ENCODE measurements around the gene PDE6G.
"Not testable (repeated sequence)": the region's sequence is repeated elsewhere in the genome, so short reads cannot be mapped to it uniquely, and the experiment has no call there.

The PDE6G gene

GRCh38 chr17:81638683-81639082 lies 17.7 kb downstream of the PDE6G start:
- no peak for DNase-seq
- no peaks in the 10 kb centered on the region for H3K27me3 Mint-ChIP-seq
- H3K9me3 Mint-ChIP-seq, result no peaks in the 10 kb centered on the region
- H3K27ac Mint-ChIP-seq, result peak overlapping the region; percentile 31
- peaks cover 20% of the 10 kb centered on the region for H3K36me3 Mint-ChIP-seq (ENCODE audit: low read depth)
- peaks cover 22% of the 10 kb centered on the region for H3K4me1 Mint-ChIP-seq (ENCODE audit: low read depth)
- H3K4me3 Mint-ChIP-seq, result no peak overlapping the region

GRCh38 chr17:81636505-81637288 lies 19.6 kb downstream of the PDE6G start, which contains the start of the genes NPLOC4 and TSPAN10:
Gene NPLOC4 (minus strand): TSS chr17:81637112. CDS start chr17:81636930, 182 bp downstream.
Gene TSPAN10 (plus strand): TSS chr17:81637196. CDS start chr17:81642413, 5,217 bp downstream.
- Mint-ChIP-seq H3K27me3 (no peaks in the 10 kb centered on the region), H3K4me1 (ENCODE audit: low read depth) (peaks cover 30% of the 10 kb centered on the region), H3K36me3 (ENCODE audit: low read depth) (peaks cover 33% of the 10 kb centered on the region), H3K9me3 (no peaks in the 10 kb centered on the region), H3K27ac (peak within 1 kb of the TSS; percentile 96), H3K4me3 (peak within 1 kb of the TSS; percentile 98)
- DNase-seq, result peak; percentile 94

GRCh38 chr17:81635973-81636504 lies 20.3 kb downstream of the PDE6G start:
- Mint-ChIP-seq H3K36me3 (ENCODE audit: low read depth) (peaks cover 38% of the 10 kb centered on the region), H3K9me3 (no peaks in the 10 kb centered on the region), H3K27ac (peak overlapping the region; percentile 96), H3K4me1 (ENCODE audit: low read depth) (peaks cover 34% of the 10 kb centered on the region), H3K4me3 (peak overlapping the region; percentile 98), H3K27me3 (no peaks in the 10 kb centered on the region)
- DNase-seq, result no peak

GRCh38 chr17:81635431-81635830 lies 20.9 kb downstream of the PDE6G start:
- peaks cover 39% of the 10 kb centered on the region for H3K36me3 Mint-ChIP-seq (ENCODE audit: low read depth)
- H3K9me3 Mint-ChIP-seq, result no peaks in the 10 kb centered on the region
- H3K27me3 Mint-ChIP-seq, result no peaks in the 10 kb centered on the region
- H3K27ac Mint-ChIP-seq, result peak overlapping the region; percentile 96
- H3K4me1 Mint-ChIP-seq (ENCODE audit: low read depth), result peaks cover 34% of the 10 kb centered on the region
- peak overlapping the region; percentile 98 for H3K4me3 Mint-ChIP-seq
- DNase-seq, result no peak

DNA sequence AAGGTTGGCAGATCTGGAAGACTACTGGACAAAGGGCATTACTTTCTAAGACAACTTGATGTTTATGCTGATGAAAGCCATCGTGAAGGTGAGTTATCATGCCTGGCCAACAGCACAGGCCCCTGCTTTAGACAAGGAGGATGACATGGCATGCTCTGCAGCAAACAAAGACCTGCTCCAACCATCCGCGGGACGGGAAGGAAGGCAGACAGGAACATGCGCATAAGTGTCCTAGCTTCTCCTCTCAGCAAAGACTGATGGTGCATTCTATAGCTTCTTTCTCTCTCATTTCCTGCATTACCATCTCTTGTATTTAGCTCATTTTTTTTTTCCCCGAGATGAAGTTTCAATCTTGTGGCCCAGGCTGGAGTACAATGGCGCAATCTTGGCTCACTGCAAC lies 24.9 kb downstream of the PDE6G start:
- DNase-seq, result no peak
- peaks cover 27% of the 10 kb centered on the region for H3K4me1 Mint-ChIP-seq (ENCODE audit: low read depth)
- peaks cover 77% of the 10 kb centered on the region for H3K36me3 Mint-ChIP-seq (ENCODE audit: low read depth)
- H3K4me3 Mint-ChIP-seq, result no peak overlapping the region
- no peaks in the 10 kb centered on the region for H3K9me3 Mint-ChIP-seq
- no peaks in the 10 kb centered on the region for H3K27me3 Mint-ChIP-seq
- peak overlapping the region; percentile 66 for H3K27ac Mint-ChIP-seq

DNA sequence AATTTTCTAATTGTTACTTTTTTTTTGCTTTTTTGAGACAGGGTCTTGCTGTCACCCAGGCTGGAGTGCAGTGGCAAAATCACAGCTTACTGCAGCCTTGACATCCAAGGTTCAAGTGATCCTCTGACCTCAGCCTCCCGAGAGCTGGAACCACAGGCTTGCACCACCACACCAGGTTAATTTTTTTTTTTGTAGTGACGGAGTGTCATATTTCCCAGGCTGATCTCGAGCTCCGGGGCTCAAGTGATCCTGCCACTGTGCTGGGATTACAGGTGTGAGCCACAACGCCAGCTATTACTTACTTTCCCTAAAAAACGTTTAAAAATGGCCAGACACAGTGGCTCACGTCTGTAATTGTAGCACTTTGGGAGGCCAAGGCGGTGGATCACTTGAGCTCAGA lies 26.1 kb downstream of the PDE6G start:
- no peak for DNase-seq
- peaks cover 20% of the 10 kb centered on the region for H3K4me1 Mint-ChIP-seq (ENCODE audit: low read depth)
- peaks cover 79% of the 10 kb centered on the region for H3K36me3 Mint-ChIP-seq (ENCODE audit: low read depth)
- no peaks in the 10 kb centered on the region for H3K9me3 Mint-ChIP-seq
- H3K27ac Mint-ChIP-seq, result no peak overlapping the region
- H3K4me3 Mint-ChIP-seq, result no peak overlapping the region
- H3K27me3 Mint-ChIP-seq, result no peaks in the 10 kb centered on the region

- DNase-seq, result no peak
- H3K27me3 Mint-ChIP-seq, result no peaks in the 10 kb centered on the region
- no peak overlapping the region for H3K27ac Mint-ChIP-seq
- no peaks in the 10 kb centered on the region for H3K9me3 Mint-ChIP-seq
- H3K4me3 Mint-ChIP-seq, result no peak overlapping the region
- peaks cover 86% of the 10 kb centered on the region for H3K36me3 Mint-ChIP-seq (ENCODE audit: low read depth)
- H3K4me1 Mint-ChIP-seq (ENCODE audit: low read depth), result peaks cover 9% of the 10 kb centered on the region
Measured at GRCh38 chr17:81621494-81622130, 34.7 kb downstream of the PDE6G start.

GRCh38 chr17:81618307-81618706 lies 38.0 kb downstream of the PDE6G start:
- not testable (repeated sequence) for H3K27me3 Mint-ChIP-seq, H3K27ac Mint-ChIP-seq, DNase-seq, H3K4me3 Mint-ChIP-seq, H3K9me3 Mint-ChIP-seq
- peaks cover 85% of the 10 kb centered on the region for H3K36me3 Mint-ChIP-seq (ENCODE audit: low read depth)
- peaks cover 24% of the 10 kb centered on the region for H3K4me1 Mint-ChIP-seq (ENCODE audit: low read depth)

GRCh38 chr17:81616877-81617276 lies 39.5 kb downstream of the PDE6G start:
- Mint-ChIP-seq H3K36me3 (ENCODE audit: low read depth) (peaks cover 88% of the 10 kb centered on the region), H3K4me3 (no peak overlapping the region), H3K4me1 (ENCODE audit: low read depth) (peaks cover 24% of the 10 kb centered on the region), H3K9me3 (no peaks in the 10 kb centered on the region), H3K27me3 (no peaks in the 10 kb centered on the region), H3K27ac (no peak overlapping the region)
- DNase-seq, result no peak

- peaks cover 23% of the 10 kb centered on the region for H3K4me1 Mint-ChIP-seq (ENCODE audit: low read depth)
- peak overlapping the region; percentile 82 for H3K27ac Mint-ChIP-seq
- H3K27me3 Mint-ChIP-seq, result no peaks in the 10 kb centered on the region
- peaks cover 77% of the 10 kb centered on the region for H3K36me3 Mint-ChIP-seq (ENCODE audit: low read depth)
- no peaks in the 10 kb centered on the region for H3K9me3 Mint-ChIP-seq
- H3K4me3 Mint-ChIP-seq, result no peak overlapping the region
- no peak for DNase-seq
Measured at GRCh38 chr17:81615401-81615930, 40.9 kb downstream of the PDE6G start.

- H3K36me3 Mint-ChIP-seq (ENCODE audit: low read depth), result peaks cover 85% of the 10 kb centered on the region
Measured at GRCh38 chr17:81612172-81612970, 44.0 kb downstream of the PDE6G start.

GRCh38 chr17:81609541-81610311 lies 46.6 kb downstream of the PDE6G start:
- Mint-ChIP-seq H3K36me3 (ENCODE audit: low read depth) (peaks cover 85% of the 10 kb centered on the region), H3K4me3 (no peak overlapping the region), H3K9me3 (no peaks in the 10 kb centered on the region), H3K27me3 (no peaks in the 10 kb centered on the region), H3K27ac (no peak overlapping the region), H3K4me1 (ENCODE audit: low read depth) (peaks cover 10% of the 10 kb centered on the region)
- no peak for DNase-seq

More at GRCh38 chr17:81612172-81612970, 44.0 kb downstream of the PDE6G start:
- Mint-ChIP-seq H3K27ac (no peak overlapping the region), H3K9me3 (no peaks in the 10 kb centered on the region), H3K27me3 (no peaks in the 10 kb centered on the region), H3K4me3 (no peak overlapping the region), H3K4me1 (ENCODE audit: low read depth) (peaks cover 26% of the 10 kb centered on the region)
- DNase-seq, result no peak

DNA sequence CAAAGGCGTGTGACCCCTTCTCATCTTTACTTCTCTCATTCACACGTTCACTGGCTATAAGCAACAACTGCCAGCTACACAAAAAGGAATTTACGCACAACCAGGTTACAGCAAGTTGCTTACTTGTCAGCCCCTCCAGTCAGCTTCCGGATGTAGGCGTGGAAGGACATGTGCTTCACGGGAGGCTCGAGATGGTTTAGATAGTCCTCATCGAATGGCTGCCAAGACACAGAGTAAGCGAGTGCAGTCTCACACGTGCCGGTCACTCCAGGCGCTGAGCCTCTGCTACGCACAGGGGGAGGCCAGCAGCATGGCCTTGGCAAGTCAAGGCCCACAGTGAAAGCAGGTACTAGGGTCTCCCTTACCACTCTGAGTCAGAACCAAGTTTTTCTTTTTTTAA lies 47.7 kb downstream of the PDE6G start:
- Mint-ChIP-seq H3K4me1 (ENCODE audit: low read depth) (peaks cover 3% of the 10 kb centered on the region), H3K9me3 (no peaks in the 10 kb centered on the region), H3K36me3 (ENCODE audit: low read depth) (peaks cover 85% of the 10 kb centered on the region), H3K4me3 (no peak overlapping the region), H3K27ac (peak overlapping the region; percentile 50), H3K27me3 (no peaks in the 10 kb centered on the region)
- no peak for DNase-seq

Measured in activated T-cell treated with anti-CD3 and anti-CD28 coated beads, Interleukin-2, amount 50 U/mL, for 24 hours (primary cell).